Esophagus squamous epithelium (tissue), 4 donors: ENCODE measurements around the gene CTH.

Experiments
- POLR2A ChIP-seq, 4 donors: fragments of 450-650 bp; IDR thresholded peaks; one replicate each; pipeline ENCODE4 v1.6.1; 2017; ENCODE audit warnings: antibody characterized with exemption in 4 of 4, mild to moderate bottlenecking in 4 of 4, moderate library complexity in 3 of 4
- TF ChIP-seq, protein P1 (sequence below), 6 experiments: fragments of 450-650 bp in 4 of 6; fragments of 200-600 bp in 2 of 6; sonication (generic) in 2 of 6; IDR thresholded peaks; one replicate each; pipeline ENCODE4 v1.5.1; 2016 to 2019; ENCODE audit warnings: antibody characterized with exemption in 6 of 6, mild to moderate bottlenecking in 4 of 6, moderate library complexity in 4 of 6

DNA sequence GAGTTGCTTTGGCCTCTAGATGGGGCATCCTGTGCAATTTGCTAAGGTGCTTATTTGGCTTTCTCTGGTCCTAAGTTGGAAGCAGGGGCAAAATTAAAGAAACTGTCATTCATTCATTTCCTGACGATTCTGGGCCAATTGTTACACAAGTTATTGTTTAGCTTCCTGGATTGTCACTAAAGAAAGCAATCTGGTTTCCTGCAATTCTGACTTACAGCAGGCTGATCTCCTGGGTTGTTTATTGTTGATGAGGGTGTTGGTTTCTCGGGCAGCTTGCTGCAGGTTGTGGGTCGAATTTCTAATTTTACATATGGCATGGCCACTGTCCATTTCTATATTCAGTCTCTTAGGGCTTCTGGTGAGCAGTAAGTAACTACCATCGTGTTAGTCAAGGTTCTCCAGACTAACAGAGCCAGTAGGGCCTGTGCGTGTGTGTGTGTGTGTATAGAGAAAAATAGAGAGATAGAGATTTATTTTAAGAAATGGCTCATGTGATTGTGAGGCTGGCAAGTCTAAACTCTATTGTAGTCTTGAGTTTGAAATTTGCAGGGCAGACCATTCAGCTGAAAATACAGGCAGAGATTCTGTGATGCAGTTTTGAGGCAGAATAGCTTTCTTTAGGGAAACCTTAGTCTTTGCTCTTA, 30.4 kb downstream of the CTH start:
- no peak for TF ChIP-seq POLR2A (IDR thresholded peaks at IDR 0.05)
- TF ChIP-seq, protein P1, sequence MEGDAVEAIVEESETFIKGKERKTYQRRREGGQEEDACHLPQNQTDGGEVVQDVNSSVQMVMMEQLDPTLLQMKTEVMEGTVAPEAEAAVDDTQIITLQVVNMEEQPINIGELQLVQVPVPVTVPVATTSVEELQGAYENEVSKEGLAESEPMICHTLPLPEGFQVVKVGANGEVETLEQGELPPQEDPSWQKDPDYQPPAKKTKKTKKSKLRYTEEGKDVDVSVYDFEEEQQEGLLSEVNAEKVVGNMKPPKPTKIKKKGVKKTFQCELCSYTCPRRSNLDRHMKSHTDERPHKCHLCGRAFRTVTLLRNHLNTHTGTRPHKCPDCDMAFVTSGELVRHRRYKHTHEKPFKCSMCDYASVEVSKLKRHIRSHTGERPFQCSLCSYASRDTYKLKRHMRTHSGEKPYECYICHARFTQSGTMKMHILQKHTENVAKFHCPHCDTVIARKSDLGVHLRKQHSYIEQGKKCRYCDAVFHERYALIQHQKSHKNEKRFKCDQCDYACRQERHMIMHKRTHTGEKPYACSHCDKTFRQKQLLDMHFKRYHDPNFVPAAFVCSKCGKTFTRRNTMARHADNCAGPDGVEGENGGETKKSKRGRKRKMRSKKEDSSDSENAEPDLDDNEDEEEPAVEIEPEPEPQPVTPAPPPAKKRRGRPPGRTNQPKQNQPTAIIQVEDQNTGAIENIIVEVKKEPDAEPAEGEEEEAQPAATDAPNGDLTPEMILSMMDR (IDR thresholded peaks at IDR 0.05) = no peak
